HEK293 (cell line): ENCODE data around the gene LTBP1.

Experiments
- GLIS2 ChIP-seq: fragments of 450-650 bp; formaldehyde crosslinking; IDR thresholded peaks from 2 replicates; pipeline ENCODE4 v1.5.1; 2016; ENCODE audit warnings: missing biosample characterization, missing genetic modification characterization
- YY1 ChIP-seq: fragments of 450-650 bp; formaldehyde crosslinking; IDR thresholded peaks from 2 replicates; pipeline ENCODE4 v1.5.1; 2018; ENCODE audit warnings: missing biosample characterization, missing genetic modification characterization
- ZBTB8A ChIP-seq: fragments of 450-650 bp; formaldehyde crosslinking; IDR thresholded peaks from 2 replicates; pipeline ENCODE4 v1.5.1; 2016; ENCODE audit warnings: missing biosample characterization, missing genetic modification characterization
- ZNF157 ChIP-seq: fragments of 450-650 bp; formaldehyde crosslinking; IDR thresholded peaks from 2 replicates; pipeline ENCODE4 v1.5.1; 2016; ENCODE audit warnings: missing biosample characterization, missing genetic modification characterization
- ZNF169 ChIP-seq: fragments of 450-650 bp; formaldehyde crosslinking; IDR thresholded peaks from 2 replicates; pipeline ENCODE4 v1.5.1; 2016; ENCODE audit warnings: missing biosample characterization, missing genetic modification characterization
- ZNF221 ChIP-seq: fragments of 450-650 bp; formaldehyde crosslinking; IDR thresholded peaks from 2 replicates; pipeline ENCODE4 v1.5.1; 2017; ENCODE audit warnings: missing biosample characterization, missing genetic modification characterization, borderline replicate concordance
- ZNF239 ChIP-seq: fragments of 450-650 bp; formaldehyde crosslinking; IDR thresholded peaks from 2 replicates; pipeline ENCODE4 v1.5.1; 2016; ENCODE audit warnings: missing biosample characterization, missing genetic modification characterization
- ZNF404 ChIP-seq: fragments of 450-650 bp; formaldehyde crosslinking; IDR thresholded peaks from 2 replicates; pipeline ENCODE4 v1.5.1; 2017; ENCODE audit warnings: missing biosample characterization, missing genetic modification characterization
- TF ChIP-seq, protein P1 (sequence below): fragments of 450-650 bp; formaldehyde crosslinking; IDR thresholded peaks from 2 replicates; pipeline ENCODE4 v1.5.1; 2017; ENCODE audit warnings: missing biosample characterization, missing genetic modification characterization
- TF ChIP-seq, protein P2 (sequence below): fragments of 450-650 bp; formaldehyde crosslinking; IDR thresholded peaks from 2 replicates; pipeline ENCODE4 v1.5.1; 2016; ENCODE audit warnings: missing biosample characterization, missing genetic modification characterization
- TF ChIP-seq, protein P3 (sequence below): fragments of 450-650 bp; formaldehyde crosslinking; IDR thresholded peaks from 2 replicates; pipeline ENCODE4 v1.5.1; 2016; ENCODE audit warnings: missing biosample characterization, missing genetic modification characterization, low read depth

DNA sequence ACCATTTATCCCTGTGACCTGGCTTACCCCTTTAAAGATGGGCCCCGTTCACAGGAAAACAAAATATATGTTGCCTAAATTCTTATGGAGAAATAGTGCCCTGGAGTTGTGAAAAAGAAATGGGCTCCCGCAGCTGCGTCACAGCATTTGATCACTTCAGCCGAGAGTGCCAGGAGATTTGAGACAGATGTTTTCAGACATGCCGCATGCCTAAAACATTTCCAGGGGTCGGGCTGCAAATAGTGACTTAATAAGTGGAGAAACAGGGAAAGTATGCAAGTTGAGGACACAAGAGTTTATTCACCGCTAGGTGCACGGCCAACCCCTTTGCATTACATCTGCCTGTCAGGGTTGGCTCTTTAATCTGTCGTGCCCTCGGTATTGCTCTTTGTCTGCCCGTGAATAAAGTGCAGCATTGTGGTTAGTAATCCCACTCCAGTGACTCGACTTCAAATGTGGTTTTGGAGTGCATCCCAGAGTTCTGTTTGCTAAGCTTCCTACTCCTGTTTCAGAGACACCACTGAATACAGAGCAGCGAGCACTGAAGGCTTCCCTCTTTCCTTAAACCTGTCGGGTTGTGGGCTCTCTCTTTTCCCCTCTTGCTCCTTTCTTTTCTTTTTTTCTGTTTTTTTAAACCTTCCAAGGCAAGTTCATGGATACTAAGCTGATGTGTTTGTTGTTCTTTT, 187.5 kb downstream of the LTBP1 start:
- TF ChIP-seq, protein P1, sequence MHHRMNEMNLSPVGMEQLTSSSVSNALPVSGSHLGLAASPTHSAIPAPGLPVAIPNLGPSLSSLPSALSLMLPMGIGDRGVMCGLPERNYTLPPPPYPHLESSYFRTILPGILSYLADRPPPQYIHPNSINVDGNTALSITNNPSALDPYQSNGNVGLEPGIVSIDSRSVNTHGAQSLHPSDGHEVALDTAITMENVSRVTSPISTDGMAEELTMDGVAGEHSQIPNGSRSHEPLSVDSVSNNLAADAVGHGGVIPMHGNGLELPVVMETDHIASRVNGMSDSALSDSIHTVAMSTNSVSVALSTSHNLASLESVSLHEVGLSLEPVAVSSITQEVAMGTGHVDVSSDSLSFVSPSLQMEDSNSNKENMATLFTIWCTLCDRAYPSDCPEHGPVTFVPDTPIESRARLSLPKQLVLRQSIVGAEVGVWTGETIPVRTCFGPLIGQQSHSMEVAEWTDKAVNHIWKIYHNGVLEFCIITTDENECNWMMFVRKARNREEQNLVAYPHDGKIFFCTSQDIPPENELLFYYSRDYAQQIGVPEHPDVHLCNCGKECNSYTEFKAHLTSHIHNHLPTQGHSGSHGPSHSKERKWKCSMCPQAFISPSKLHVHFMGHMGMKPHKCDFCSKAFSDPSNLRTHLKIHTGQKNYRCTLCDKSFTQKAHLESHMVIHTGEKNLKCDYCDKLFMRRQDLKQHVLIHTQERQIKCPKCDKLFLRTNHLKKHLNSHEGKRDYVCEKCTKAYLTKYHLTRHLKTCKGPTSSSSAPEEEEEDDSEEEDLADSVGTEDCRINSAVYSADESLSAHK (tag by site-specific recombination): no peak
- no peak for TF ChIP-seq YY1 (tag by site-specific recombination)
- no peak for TF ChIP-seq ZNF157
- TF ChIP-seq, protein P2, sequence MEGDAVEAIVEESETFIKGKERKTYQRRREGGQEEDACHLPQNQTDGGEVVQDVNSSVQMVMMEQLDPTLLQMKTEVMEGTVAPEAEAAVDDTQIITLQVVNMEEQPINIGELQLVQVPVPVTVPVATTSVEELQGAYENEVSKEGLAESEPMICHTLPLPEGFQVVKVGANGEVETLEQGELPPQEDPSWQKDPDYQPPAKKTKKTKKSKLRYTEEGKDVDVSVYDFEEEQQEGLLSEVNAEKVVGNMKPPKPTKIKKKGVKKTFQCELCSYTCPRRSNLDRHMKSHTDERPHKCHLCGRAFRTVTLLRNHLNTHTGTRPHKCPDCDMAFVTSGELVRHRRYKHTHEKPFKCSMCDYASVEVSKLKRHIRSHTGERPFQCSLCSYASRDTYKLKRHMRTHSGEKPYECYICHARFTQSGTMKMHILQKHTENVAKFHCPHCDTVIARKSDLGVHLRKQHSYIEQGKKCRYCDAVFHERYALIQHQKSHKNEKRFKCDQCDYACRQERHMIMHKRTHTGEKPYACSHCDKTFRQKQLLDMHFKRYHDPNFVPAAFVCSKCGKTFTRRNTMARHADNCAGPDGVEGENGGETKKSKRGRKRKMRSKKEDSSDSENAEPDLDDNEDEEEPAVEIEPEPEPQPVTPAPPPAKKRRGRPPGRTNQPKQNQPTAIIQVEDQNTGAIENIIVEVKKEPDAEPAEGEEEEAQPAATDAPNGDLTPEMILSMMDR (tag by site-specific recombination): no peak; the same call in 1 of the 2 replicates
- TF ChIP-seq GLIS2 (tag by site-specific recombination): no peak
- no peak for TF ChIP-seq ZNF404 (tag by site-specific recombination)
- TF ChIP-seq ZNF221 (tag by site-specific recombination): no peak
- TF ChIP-seq, protein P3, sequence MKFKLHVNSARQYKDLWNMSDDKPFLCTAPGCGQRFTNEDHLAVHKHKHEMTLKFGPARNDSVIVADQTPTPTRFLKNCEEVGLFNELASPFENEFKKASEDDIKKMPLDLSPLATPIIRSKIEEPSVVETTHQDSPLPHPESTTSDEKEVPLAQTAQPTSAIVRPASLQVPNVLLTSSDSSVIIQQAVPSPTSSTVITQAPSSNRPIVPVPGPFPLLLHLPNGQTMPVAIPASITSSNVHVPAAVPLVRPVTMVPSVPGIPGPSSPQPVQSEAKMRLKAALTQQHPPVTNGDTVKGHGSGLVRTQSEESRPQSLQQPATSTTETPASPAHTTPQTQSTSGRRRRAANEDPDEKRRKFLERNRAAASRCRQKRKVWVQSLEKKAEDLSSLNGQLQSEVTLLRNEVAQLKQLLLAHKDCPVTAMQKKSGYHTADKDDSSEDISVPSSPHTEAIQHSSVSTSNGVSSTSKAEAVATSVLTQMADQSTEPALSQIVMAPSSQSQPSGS: no peak
- TF ChIP-seq ZNF239 (tag by site-specific recombination): no peak
- TF ChIP-seq ZBTB8A: no peak
- no peak for TF ChIP-seq ZNF169 (tag by site-specific recombination)
